ENCODE measurements around the gene CCIN.
A peak's percentile ranks its signal among the peaks of the same experiment; 100 is the strongest.
"Not testable (repeated sequence)": the region's sequence is repeated elsewhere in the genome, so short reads cannot be mapped to it uniquely, and the experiment has no call there.

CCIN gene

DNA sequence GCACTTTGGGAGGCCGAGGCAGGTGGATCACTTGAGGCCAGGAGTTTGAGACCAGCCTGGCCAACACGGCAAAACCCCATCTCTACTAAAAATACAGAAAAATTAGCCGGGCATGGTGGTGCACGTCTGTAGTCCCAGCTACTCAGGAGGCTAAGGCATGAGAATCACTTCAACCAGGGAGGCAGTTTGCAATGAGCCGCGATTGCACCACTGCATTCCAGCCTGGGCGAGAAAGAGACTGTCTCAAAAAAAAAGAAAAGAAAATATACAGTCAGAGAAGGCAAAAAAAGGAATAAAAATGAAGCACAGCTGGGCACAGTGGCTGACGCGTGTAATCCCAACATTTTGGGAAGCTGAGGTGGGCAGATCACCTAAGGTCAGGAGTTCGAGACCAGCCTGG is 7.3 kb downstream of the CCIN start:
- H3K4me3 ChIP-seq (ENCODE audit: low read length); DNase-seq (ENCODE audit: low read depth, low spot score): not testable (repeated sequence)

- DNase-seq (ENCODE audit: low read depth, low spot score) = no peak
- no peak overlapping the region for H3K4me3 ChIP-seq (ENCODE audit: low read length)
These were observed 8.4 kb downstream of the CCIN start for GRCh38 chr9:36177571-36177970.

GRCh38 chr9:36180243-36180642 is 11.1 kb downstream of the CCIN start:
- H3K4me3 ChIP-seq (ENCODE audit: low read length); DNase-seq (ENCODE audit: low read depth, low spot score): not testable (repeated sequence)

DNA sequence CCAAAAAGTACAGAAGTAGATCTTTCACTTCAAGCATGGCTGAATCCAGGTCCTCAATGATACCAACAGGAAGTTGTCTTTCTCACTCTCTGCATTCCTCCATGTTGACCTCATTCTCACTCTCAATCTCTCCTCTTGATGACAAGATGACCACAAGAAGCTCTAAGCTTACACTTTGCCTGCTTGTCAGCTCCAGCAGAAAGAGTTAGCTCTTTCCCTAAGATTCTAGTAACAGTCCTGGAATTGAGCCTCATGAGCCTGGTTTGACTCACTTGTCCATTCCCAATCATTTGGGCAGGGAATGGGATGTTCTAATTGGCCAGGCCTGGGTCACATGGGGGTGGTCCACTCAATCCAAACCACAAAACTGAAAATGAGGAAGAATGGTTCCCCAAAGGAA is 18.2 kb downstream of the CCIN start:
- no peak overlapping the region for H3K4me3 ChIP-seq (ENCODE audit: low read length)
- no peak for DNase-seq (ENCODE audit: low read depth, low spot score)

DNA sequence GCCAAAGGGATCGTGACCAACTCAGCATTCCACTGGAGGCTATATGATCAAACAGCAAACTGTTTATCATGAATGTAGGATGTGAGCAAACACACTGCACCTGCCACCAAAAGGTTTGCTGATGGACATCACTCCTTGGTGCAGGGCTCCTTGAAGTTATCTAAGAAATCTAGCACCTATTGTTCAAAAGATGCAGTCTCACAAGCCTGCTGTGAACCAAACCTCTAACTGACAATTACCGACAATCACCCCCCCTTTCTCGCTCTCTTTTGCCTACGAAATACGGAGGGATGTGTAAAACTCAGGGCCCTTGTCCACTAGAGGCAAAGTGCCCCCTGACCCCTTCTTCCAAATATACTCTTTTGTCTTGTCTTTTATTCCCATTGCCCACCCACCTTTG is 19.0 kb downstream of the CCIN start:
- no peak for DNase-seq (ENCODE audit: low read depth, low spot score)
- H3K4me3 ChIP-seq (ENCODE audit: low read length) = no peak overlapping the region

- DNase-seq (ENCODE audit: low read depth, low spot score) = no peak
- peak overlapping the region; percentile 85 for H3K4me3 ChIP-seq (ENCODE audit: low read length)
These were observed 20.8 kb downstream of the CCIN start for GRCh38 chr9:36189976-36190375.

DNA sequence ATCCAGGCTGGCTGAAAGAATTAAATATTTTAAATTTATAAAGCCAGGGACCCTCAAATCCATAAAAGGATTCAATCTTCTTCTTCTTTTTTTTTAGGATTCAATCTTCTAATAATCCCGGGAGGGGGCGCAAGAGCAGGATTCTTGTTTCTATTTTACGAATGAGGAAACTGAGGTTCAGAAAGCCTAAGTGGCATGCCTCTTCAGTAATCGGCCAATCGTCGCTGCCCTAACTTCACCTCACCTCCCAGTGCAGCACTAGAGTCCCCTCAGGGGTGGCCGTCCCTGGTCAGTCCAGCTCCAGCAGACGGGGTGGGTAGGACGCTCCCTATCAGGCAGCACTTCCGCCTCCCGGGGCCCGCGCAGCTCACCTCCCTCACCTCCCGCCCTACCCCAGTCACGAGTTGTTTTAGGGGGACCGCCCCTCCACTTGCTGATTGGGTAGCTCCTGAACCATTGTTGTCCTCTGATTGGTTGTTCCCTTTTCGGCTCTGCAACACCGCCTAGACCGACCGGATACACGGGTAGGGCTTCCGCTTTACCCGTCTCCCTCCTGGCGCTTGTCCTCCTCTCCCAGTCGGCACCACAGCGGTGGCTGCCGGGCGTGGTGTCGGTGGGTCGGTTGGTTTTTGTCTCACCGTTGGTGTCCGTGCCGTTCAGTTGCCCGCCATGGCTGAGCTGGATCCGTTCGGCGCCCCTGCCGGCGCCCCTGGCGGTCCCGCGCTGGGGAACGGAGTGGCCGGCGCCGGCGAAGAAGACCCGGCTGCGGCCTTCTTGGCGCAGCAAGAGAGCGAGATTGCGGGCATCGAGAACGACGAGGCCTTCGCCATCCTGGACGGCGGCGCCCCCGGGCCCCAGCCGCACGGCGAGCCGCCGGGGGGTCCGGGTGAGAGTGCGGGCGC is 21.5 kb downstream of the CCIN start, which contains the start of gene CLTA:
Gene CLTA (plus strand): TSS at position 534 of the 902 bp plus-strand sequence. CDS start 136 bp downstream, at position 670.
- peak within 1 kb of the TSS; percentile 85 for H3K4me3 ChIP-seq (ENCODE audit: low read length)
- DNase-seq (ENCODE audit: low read depth, low spot score) = peak; percentile 99

DNA sequence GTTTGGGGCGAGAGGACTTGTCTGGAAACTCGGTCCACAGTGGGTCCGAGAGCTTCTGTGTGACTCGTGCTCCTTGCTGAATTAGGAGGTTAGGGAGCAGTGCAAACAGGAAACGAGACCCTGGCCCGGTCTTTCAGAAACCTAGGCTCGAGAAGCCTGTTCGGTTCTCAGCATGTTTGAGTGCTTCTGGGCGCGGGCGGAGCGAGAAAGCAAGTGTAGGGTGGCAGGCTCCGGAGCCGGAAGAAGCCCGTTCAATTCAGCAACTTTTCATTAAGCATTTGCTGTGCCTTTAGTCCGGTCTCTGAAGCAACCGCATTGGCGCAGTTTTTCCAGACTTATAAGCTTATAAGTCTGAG is 22.1 kb downstream of the CCIN start:
- no peak for DNase-seq (ENCODE audit: low read depth, low spot score)
- peak overlapping the region; percentile 85 for H3K4me3 ChIP-seq (ENCODE audit: low read length)

DNA sequence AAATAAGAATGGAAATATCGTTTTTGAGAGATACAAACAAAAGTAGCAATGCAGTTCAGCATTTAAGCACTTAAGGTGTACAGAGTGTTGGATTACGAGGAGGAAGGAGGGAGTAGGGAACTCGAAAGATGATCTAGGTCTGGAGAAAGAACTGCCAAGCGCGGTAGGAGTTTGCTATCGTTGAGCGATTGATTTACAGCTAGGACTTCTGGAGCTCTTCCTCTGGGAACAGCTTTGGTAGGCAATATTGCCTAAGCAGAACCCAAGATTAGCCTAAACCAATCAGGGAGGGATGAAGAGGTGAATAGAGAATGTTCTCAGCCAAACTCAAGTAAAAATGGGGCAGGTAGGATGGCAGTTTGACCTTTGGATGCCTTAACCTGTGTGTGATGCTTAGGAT is 22.5 kb downstream of the CCIN start:
- DNase-seq (ENCODE audit: low read depth, low spot score) = no peak
- H3K4me3 ChIP-seq (ENCODE audit: low read length) = peak overlapping the region; percentile 85

DNA sequence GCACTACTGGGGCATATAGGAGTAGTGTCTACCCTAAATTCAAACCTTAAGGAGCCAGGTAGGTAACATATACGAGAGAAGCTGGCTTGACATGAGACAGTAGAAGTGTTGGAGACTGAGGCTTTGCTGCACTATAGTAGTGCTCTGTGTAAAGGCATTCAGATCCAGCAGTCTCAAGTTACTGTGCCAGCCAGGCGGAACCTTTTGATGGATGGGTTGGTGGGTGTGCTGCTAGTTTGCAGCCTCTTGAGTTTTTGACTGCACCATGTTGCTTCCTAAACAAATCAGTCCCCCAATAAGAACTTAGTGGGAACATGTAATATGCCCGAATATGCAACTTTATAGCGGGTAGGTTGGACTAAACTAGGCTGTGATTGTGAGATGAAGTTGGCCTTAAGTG is 23.0 kb downstream of the CCIN start:
- DNase-seq (ENCODE audit: low read depth, low spot score) = no peak
- H3K4me3 ChIP-seq (ENCODE audit: low read length) = peak overlapping the region; percentile 85

DNA sequence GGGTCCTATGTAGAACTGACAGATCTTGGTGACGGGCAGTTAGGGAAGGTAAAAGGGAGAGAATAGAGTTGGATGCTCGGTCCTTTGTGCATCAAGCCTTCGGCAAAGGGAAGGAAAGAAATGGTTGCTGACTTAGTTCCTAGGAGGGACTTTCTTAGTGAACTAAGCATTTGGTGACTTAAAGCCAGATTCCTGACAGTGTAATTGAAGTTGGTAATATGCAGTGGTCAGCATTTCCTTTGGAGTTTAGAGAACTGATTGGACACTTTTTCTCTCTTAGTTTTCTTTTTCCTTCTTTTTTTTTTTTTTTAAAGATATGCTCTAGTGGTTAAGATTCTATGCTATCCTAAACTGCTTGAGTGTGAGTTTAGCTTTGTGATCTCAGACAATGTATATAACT is 23.8 kb downstream of the CCIN start:
- H3K4me3 ChIP-seq (ENCODE audit: low read length) = no peak overlapping the region
- no peak for DNase-seq (ENCODE audit: low read depth, low spot score)

DNA sequence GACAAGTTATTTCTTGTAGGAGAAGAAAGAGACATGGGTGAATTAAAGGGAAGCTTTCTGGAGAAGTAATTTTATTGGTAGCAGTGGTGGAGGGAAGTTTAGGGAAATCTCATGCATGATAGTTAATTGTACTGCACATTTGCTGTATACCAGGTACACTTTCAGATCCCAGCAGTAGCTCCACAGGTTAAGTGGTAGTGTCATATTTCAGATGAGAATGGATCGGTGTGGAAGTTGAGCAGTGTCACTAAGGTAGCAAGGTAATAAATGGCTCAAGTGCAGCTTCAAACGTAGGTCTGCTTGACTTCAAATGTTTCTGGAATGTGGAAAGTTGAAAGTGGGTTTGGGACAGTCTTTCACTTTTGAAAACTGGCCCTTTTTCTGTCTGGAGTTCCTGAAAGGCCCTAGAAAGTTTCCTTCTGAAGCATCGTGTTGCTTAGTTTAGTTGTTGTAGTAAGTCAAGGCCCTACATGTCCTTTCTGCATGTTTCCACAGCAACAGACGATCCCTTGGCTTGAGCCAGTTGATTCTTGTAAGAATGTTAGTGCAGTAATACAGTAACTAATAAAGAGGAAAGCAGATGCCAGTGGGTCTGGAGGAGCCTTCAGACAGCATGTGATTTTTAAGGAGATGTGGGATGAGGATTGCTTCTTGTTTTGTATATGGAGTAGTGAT is 25.3 kb downstream of the CCIN start:
- H3K4me3 ChIP-seq (ENCODE audit: low read length) = no peak overlapping the region
- DNase-seq (ENCODE audit: low read depth, low spot score) = no peak

DNA sequence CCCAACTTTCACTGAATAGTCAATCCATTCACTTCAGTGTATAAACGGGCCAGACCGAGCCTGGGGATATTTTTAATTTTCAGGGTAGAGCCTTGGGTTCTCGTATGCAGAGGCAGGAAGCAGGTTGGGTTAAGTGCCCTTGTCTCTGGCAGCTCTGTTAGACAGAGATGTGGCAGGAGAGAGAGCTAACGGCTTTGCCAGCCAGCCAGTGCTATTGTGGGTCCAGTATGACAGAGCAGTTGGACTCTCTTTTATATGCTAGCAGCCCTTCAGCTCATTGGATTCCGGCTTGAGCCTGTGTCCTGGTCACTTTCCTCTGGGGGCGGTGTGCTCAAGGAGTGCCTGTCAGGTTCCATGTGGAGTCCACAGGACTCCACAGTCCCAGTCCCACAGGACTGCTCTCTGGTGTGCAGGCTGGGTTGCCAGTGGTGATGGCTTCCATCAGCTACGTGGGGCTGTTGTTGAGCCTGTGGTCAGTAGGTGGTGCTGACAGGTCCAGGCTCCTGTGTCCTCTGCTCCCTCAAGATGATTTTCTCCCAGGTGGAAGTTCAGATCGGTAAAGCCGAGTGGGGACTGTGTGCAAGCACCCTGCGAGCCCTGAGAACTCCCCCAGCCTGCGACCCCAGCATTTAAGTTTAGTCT is 35.8 kb downstream of the CCIN start:
- DNase-seq (ENCODE audit: low read depth, low spot score) = no peak

DNA sequence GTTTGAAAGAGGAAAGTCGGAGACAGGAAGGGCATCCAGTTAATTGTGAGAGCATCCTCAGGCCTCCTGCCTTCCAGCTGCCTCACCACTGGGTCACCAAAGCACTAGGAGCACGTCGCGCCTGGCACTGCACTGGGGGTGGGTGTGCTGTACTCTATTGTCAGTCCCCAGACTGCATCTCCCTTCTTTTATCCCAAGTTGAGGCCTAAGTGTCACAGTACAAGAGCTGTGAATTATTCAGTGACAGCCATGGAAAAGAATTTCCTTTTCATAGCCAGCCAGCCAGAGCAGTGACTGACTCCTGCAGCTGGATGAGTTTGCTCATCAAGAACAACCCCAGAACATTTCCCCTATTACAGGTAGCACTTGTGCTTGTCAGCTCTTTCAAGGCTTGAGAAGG is 37.8 kb downstream of the CCIN start:
- H3K4me3 ChIP-seq (ENCODE audit: low read length) = no peak overlapping the region
- no peak for DNase-seq (ENCODE audit: low read depth, low spot score)

More for the DNA sequence above, 35.8 kb downstream of the CCIN start:
- no peak overlapping the region for H3K4me3 ChIP-seq (ENCODE audit: low read length)

- no peak overlapping the region for H3K4me3 ChIP-seq (ENCODE audit: low read length)
- peak; percentile 21 for DNase-seq (ENCODE audit: low read depth, low spot score)
These were observed 38.4 kb downstream of the CCIN start for GRCh38 chr9:36207546-36208012.

- DNase-seq (ENCODE audit: low read depth, low spot score) = no peak
- H3K4me3 ChIP-seq (ENCODE audit: low read length) = no peak overlapping the region
These were observed 39.5 kb downstream of the CCIN start for GRCh38 chr9:36208521-36209253.

- no peak overlapping the region for H3K4me3 ChIP-seq (ENCODE audit: low read length)
- DNase-seq (ENCODE audit: low read depth, low spot score) = no peak
These were observed 41.5 kb downstream of the CCIN start for GRCh38 chr9:36210722-36211121.

DNA sequence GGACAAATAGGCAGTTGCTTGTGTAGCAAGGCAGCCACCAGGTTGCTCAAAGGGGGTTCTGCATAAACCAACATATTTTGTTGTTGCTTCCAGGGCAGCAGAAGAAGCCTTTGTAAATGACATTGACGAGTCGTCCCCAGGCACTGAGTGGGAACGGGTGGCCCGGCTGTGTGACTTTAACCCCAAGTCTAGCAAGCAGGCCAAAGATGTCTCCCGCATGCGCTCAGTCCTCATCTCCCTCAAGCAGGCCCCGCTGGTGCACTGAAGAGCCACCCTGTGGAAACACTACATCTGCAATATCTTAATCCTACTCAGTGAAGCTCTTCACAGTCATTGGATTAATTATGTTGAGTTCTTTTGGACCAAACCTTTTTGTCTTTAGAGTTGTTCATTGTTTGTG is 42.3 kb downstream of the CCIN start:
- DNase-seq (ENCODE audit: low read depth, low spot score) = no peak

GRCh38 chr9:36213387-36213786 is 44.2 kb downstream of the CCIN start:
- no peak overlapping the region for H3K4me3 ChIP-seq (ENCODE audit: low read length)
- no peak for DNase-seq (ENCODE audit: low read depth, low spot score)

More for the DNA sequence above, 42.3 kb downstream of the CCIN start:
- no peak overlapping the region for H3K4me3 ChIP-seq (ENCODE audit: low read length)

Measured in Jurkat, Clone E6-1 (cell line).